HL-60 (cell line): ENCODE data around the gene ARHGEF1.

ENCODE experiments used
- DNase-seq, 2 experiments: peaks; one replicate each; pipeline ENCODE4 v3.0.0-alpha.2; 2010 to 2020; ENCODE audit warnings: low read depth in 1 of 2, low spot score in 1 of 2
- H3K27ac ChIP-seq: fragments of 250-450 bp; sonication (Bioruptor Pico); replicated peaks from 2 replicates; pipeline ENCODE4 v1.5.1; 2020; ENCODE audit warnings: mild to moderate bottlenecking, moderate library complexity
- H3K27me3 ChIP-seq: fragments of 250-450 bp; sonication (Bioruptor Pico); 2 replicates; pipeline ENCODE4 v1.5.1; 2021; ENCODE audit warnings: mild to moderate bottlenecking, moderate library complexity; ENCODE audit not compliant: insufficient read depth, poor library complexity, severe bottlenecking
- H3K4me3 ChIP-seq: replicated peaks from 2 replicates; pipeline ENCODE4 v1.5.1; 2011; ENCODE audit warnings: mild to moderate bottlenecking, control low read depth, low read length; ENCODE audit not compliant: insufficient read depth
- CTCF ChIP-seq: IDR thresholded peaks from one replicate; pipeline ENCODE4 v1.5.1; 2011; ENCODE audit warnings: low read length, control low read depth, inconsistent platforms; ENCODE audit not compliant: insufficient read depth
- GABPA ChIP-seq: IDR thresholded peaks from 2 replicates; pipeline ENCODE4 v1.6.1; 2012; ENCODE audit warnings: low read depth
- POLR2AphosphoS5 ChIP-seq: IDR thresholded peaks from 2 replicates; pipeline ENCODE4 v1.6.1; 2012; ENCODE audit warnings: low read depth
- REST ChIP-seq: IDR thresholded peaks from 2 replicates; pipeline ENCODE4 v1.6.1; 2012; ENCODE audit warnings: low read depth; ENCODE audit not compliant: insufficient replicate concordance
- SPI1 ChIP-seq: IDR thresholded peaks from 2 replicates; pipeline ENCODE4 v1.6.1; 2012; ENCODE audit warnings: low read depth, mild to moderate bottlenecking, borderline replicate concordance

The ARHGEF1 gene

GRCh38 chr19:41928754-41929535, 46.0 kb downstream of the ARHGEF1 start:
- H3K4me3 ChIP-seq: peak overlapping the region; percentile 42
- no peak for TF ChIP-seq CTCF
- TF ChIP-seq REST: peak; percentile 23
- TF ChIP-seq SPI1: peak; percentile 85
- no peak for TF ChIP-seq GABPA
- peak; percentile 58 for TF ChIP-seq POLR2AphosphoS5
- peak; percentile 27 to 54 for DNase-seq
- peaks cover 28% of the 10 kb centered on the region for H3K27me3 ChIP-seq
- 0 out of 2 replicates have a peak overlapping the region, but pooled peaks have one; percentile 33 for H3K27ac ChIP-seq

GRCh38 chr19:41929536-41930071, 46.6 kb downstream of the ARHGEF1 start:
- no peak for TF ChIP-seq REST
- TF ChIP-seq GABPA: no peak
- TF ChIP-seq CTCF: no peak
- TF ChIP-seq POLR2AphosphoS5: no peak
- no peak for TF ChIP-seq SPI1
- H3K27me3 ChIP-seq: peaks cover 28% of the 10 kb centered on the region
- DNase-seq: no peak
- no peak overlapping the region for H3K4me3 ChIP-seq
- H3K27ac ChIP-seq: no peak overlapping the region

GRCh38 chr19:41930322-41930722, 47.3 kb downstream of the ARHGEF1 start:
- no peak for TF ChIP-seq POLR2AphosphoS5
- H3K4me3 ChIP-seq: no peak overlapping the region
- DNase-seq: no peak
- H3K27me3 ChIP-seq: peaks cover 33% of the 10 kb centered on the region
- no peak overlapping the region for H3K27ac ChIP-seq

GRCh38 chr19:41930926-41931592, 48.1 kb downstream of the ARHGEF1 start:
- TF ChIP-seq GABPA: no peak
- no peak for TF ChIP-seq SPI1
- TF ChIP-seq REST: no peak
- TF ChIP-seq CTCF: no peak
- TF ChIP-seq POLR2AphosphoS5: no peak
- H3K27me3 ChIP-seq: peaks cover 33% of the 10 kb centered on the region
- no peak for DNase-seq
- no peak overlapping the region for H3K4me3 ChIP-seq
- H3K27ac ChIP-seq: no peak overlapping the region
